Transverse colon (tissue), 3 donors: Measurements from ENCODE around the gene IL20.

Experiments used
- EP300 ChIP-seq: sonication (generic); formaldehyde crosslinking; IDR thresholded peaks from one replicate; pipeline ENCODE4 v1.6.1; 2017; ENCODE audit warnings: antibody characterized with exemption, low read depth
- POLR2A ChIP-seq: fragments of 450-650 bp; IDR thresholded peaks from one replicate; pipeline ENCODE4 v1.6.1; 2016; ENCODE audit warnings: antibody characterized with exemption, mild to moderate bottlenecking, moderate library complexity
- TF ChIP-seq, protein P1 (sequence below), 5 experiments: fragments of 200-600 bp in 3 of 5; fragments of 450-650 bp in 2 of 5; sonication (generic) in 3 of 5; IDR thresholded peaks; 1 replicate in 2 of 5; 2 replicates in 3 of 5; pipeline ENCODE4 v1.5.1; 2016 to 2017; ENCODE audit warnings: antibody characterized with exemption in 5 of 5, inconsistent platforms in 3 of 5, mild to moderate bottlenecking in 2 of 5, moderate library complexity in 1 of 5

DNA sequence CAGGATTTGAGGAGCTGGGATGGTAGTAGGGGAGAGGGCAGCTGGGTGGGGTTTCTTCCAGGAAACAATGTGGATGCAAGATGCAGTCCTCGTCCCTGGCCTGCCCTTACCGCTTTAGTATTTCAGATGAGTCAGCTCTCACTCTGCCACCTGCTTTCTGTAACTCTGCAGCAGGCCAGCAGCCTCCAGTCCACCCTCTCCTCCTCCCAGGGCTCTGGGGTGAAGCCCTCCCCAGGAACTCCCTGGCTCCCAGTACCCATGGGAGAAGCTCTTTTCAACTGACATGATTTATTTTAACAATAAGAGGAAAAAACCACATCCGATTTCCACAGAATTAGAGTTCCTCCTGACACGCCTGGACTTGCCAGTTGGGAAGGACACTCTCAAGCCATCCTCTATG, 39.0 kb upstream of the IL20 start:
- TF ChIP-seq POLR2A (no peak), EP300 (no peak)
- TF ChIP-seq, protein P1, sequence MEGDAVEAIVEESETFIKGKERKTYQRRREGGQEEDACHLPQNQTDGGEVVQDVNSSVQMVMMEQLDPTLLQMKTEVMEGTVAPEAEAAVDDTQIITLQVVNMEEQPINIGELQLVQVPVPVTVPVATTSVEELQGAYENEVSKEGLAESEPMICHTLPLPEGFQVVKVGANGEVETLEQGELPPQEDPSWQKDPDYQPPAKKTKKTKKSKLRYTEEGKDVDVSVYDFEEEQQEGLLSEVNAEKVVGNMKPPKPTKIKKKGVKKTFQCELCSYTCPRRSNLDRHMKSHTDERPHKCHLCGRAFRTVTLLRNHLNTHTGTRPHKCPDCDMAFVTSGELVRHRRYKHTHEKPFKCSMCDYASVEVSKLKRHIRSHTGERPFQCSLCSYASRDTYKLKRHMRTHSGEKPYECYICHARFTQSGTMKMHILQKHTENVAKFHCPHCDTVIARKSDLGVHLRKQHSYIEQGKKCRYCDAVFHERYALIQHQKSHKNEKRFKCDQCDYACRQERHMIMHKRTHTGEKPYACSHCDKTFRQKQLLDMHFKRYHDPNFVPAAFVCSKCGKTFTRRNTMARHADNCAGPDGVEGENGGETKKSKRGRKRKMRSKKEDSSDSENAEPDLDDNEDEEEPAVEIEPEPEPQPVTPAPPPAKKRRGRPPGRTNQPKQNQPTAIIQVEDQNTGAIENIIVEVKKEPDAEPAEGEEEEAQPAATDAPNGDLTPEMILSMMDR (IDR thresholded peaks at IDR 0.05), result no peak
